GM19351 (cell line): ENCODE measurements around the gene CELSR2.

ENCODE experiments used
- ATAC-seq: cut with Tn5 transposase; IDR thresholded peaks from one replicate; pipeline ENCODE4 v1.9.1; 2021; ENCODE audit warnings: mild to moderate bottlenecking, moderate library complexity; ENCODE audit not compliant: unreplicated experiment

The CELSR2 gene

DNA sequence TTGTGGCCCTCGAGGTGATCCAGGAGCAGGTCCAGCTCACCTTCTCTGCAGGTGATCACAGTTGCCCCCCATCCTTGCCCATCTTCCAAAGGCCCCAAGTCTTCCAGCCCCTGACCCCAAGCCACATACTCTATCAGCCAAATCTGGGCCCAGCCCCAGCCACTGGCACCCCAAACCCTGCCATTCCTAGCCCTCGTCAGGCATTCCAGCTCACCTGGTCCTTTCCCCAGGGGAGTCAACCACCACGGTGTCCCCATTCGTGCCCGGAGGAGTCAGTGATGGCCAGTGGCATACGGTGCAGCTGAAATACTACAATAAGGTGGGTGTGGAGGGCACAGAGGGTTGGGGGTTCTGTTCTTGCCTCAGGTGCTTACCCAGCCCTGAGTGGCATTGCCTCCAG is 12.2 kb downstream of the CELSR2 start:
- ATAC-seq = no peak

DNA sequence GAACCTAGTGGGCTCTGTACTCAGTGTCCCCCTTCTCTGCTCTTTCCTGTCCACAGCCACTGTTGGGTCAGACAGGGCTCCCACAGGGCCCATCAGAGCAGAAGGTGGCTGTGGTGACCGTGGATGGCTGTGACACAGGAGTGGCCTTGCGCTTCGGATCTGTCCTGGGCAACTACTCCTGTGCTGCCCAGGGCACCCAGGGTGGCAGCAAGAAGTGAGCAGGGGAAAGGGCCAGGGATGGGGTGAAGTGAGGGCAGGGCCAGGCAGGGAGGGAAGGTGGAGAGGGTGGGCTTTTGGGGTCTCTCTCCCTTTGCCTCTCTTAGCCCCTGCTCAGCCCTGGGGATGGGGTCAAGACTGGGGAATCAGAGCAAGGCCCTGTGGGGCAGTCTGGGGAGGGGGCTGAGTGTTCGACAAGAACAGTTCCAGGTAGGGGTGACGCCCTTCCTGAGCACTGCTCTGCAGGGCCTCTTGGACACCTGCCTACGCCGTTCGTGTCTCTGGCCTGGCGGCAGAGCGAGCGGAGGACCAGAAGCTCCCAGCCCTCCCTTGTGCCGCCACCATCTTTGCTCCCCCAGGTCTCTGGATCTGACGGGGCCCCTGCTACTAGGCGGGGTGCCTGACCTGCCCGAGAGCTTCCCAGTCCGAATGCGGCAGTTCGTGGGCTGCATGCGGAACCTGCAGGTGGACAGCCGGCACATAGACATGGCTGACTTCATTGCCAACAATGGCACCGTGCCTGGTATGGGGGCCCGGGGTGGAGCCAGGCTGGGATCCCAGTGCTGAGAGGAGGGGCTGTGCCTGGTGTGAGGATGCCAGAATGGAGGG is 13.1 kb downstream of the CELSR2 start:
- no peak for ATAC-seq

DNA sequence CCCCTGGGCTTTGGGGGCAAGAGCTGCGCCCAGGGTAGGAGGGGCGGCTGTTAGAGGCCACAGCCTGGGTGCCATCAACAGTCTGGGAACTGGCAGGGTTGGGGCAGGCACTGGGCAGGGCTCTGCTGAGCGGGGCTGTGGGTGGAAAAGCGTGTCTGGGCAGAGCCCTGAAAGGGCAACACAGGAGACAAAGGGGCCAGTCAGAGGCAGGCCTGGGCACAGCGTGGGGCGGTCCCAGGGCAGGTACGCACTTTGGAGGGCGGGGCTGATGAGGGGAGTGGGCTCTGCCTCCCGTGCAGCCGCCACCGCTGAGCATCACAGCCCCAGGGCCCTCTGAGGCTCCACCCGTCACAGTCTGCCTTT is 13.9 kb downstream of the CELSR2 start:
- no peak for ATAC-seq

GRCh38 chr1:109263597-109264378 is 14.4 kb downstream of the CELSR2 start:
- ATAC-seq = peak; percentile 81

DNA sequence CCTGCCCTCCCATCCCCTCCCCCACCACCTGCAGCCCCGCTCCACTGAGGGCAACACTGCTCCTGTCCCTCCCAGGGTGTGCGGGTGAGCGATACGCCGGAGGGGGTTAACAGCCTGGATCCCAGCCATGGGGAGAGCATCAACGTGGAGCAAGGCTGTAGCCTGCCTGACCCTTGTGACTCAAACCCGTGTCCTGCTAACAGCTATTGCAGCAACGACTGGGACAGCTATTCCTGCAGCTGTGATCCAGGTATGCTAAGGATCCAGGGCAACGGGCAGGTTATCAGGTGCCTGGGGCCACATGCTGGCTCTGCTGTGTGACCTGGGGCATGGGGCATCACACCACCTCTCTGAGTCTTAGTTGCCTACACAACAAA is 15.0 kb downstream of the CELSR2 start:
- no peak for ATAC-seq

DNA sequence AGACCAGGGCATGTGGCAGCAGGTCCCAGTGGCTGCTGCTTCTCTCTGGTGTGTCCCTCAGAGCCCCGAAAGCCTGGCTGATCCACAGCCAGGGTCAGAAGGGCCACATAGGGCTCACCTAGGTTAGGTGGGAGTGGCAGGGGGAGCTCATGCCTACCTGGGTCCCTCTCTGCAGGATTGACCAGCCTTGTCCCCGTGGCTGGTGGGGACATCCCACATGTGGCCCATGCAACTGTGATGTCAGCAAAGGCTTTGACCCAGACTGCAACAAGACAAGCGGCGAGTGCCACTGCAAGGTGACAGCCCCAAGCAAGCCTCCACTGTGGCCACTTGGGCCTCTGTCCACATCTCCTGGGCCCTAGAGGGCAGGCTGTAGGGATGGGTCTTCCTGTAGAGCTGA is 15.7 kb downstream of the CELSR2 start:
- ATAC-seq = no peak

- no peak for ATAC-seq
Observed at GRCh38 chr1:109265741-109266330, 16.5 kb downstream of the CELSR2 start.

- ATAC-seq = no peak
Observed at GRCh38 chr1:109266965-109267364, 17.6 kb downstream of the CELSR2 start.

GRCh38 chr1:109267743-109268300 is 18.5 kb downstream of the CELSR2 start:
- ATAC-seq = no peak

GRCh38 chr1:109268431-109269211 is 19.3 kb downstream of the CELSR2 start:
- ATAC-seq = no peak

DNA sequence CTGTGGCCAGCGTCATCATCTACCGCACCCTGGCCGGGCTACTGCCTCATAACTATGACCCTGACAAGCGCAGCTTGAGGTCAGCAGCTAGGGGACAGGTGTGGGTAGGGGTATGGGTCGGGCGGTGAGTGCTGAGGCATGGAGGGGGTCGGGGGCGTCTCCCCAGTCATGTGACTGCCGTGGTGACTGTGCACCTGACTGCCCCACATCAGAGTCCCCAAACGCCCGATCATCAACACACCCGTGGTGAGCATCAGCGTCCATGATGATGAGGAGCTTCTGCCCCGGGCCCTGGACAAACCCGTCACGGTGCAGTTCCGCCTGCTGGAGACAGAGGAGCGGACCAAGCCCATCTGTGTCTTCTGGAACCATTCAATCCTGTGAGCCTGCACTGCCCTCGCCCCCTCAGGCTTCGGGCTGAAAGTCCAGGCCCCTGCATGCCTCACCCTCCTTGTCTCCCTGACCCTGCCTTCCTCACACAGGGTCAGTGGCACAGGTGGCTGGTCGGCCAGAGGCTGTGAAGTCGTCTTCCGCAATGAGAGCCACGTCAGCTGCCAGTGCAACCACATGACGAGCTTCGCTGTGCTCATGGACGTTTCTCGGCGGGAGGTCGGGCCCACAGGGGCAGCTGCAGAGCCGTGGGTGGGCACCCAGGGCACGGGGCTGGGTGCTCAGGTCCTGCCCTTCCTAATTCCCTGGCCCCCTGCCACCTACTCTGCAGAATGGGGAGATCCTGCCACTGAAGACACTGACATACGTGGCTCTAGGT is 20.1 kb downstream of the CELSR2 start:
- ATAC-seq = no peak

- ATAC-seq = no peak
Observed at GRCh38 chr1:109269981-109270622, 20.8 kb downstream of the CELSR2 start.

DNA sequence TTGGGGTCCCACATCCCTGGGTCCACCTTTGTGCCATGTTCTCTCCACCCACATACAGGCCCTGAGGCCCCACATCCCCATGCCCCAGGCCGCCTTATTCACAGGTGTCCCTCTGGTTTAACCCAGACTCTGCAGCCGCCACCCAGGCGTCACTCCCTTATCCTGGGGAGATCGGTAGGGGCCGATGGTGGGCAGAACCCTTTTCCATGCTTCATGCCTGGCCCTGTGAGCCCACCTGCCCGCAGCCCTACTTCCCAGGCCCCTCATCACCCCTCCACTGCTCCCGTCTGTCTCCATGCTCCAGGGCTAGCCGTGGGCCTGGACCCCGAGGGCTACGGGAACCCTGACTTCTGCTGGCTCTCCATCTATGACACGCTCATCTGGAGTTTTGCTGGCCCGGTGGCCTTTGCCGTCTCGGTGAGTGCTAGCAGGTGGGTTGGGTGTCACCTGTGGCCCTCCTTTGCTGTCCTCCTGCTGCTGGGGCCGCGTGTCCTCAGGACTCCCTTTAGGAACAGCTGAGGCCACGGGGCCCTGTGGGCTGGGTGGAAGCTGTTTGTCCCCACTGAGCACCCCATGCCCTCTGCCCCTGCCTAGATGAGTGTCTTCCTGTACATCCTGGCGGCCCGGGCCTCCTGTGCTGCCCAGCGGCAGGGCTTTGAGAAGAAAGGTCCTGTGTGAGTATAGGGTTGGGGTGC is 21.4 kb downstream of the CELSR2 start:
- no peak for ATAC-seq

DNA sequence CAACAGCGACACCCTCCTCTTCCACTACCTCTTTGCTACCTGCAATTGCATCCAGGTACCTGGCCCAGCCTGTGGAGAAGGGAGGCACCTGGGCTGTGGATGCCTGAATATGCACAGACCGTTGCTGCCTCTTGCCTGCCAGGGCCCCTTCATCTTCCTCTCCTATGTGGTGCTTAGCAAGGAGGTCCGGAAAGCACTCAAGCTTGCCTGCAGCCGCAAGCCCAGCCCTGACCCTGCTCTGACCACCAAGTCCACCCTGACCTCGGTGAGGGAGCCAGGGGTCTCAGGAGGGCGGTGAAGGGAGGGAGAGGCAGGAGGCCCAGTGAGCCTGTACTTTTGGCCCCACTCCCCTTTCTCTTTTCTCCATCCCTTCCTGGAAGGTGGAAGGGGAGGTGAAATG is 22.1 kb downstream of the CELSR2 start:
- ATAC-seq = no peak

DNA sequence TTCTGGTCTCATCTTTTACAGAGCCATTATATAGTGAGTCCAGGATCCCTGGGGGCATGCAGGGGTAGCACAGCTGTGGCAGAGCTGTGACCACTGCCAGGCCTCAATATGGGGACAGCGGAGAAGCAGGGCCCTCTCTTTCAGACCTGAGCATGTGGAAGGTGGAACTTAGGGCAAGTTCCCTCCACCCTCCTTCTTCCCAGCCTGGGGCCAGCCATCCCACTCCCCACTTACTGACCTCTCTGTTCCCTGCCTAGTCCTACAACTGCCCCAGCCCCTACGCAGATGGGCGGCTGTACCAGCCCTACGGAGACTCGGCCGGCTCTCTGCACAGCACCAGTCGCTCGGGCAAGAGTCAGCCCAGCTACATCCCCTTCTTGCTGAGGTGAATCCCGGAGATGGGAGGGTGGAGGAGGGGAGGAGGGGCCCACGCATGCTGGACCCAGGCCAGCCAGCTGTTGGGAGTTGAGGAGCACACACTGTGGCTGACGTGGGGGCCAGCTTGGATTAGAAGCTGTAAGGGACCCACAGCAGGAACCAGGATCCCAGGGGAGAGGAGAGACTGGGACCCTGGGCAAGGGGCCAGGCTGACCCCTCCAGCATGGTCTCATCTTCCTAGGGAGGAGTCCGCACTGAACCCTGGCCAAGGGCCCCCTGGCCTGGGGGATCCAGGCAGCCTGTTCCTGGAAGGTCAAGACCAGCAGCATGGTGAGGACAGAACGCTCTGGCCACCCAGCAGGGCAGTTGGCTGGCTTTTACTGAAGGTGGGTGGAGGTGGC is 22.9 kb downstream of the CELSR2 start:
- no peak for ATAC-seq

DNA sequence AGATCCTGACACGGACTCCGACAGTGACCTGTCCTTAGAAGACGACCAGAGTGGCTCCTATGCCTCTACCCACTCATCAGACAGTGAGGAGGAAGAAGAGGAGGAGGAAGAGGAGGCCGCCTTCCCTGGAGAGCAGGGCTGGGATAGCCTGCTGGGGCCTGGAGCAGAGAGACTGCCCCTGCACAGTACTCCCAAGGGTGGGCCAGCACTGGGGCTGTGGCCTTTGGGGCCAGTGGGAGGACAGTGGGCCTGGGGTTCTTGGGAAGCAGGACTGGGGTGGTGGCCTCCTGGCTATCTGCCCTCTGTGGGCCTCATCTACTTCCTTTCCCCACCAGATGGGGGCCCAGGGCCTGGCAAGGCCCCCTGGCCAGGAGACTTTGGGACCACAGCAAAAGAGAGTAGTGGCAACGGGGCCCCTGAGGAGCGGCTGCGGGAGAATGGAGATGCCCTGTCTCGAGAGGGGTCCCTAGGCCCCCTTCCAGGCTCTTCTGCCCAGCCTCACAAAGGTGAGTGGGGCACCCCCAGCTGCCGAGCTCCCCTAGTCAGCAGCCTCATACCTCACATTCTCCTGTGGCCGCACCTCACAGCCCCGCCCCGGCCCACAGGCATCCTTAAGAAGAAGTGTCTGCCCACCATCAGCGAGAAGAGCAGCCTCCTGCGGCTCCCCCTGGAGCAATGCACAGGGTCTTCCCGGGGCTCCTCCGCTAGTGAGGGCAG is 23.6 kb downstream of the CELSR2 start:
- ATAC-seq = no peak

DNA sequence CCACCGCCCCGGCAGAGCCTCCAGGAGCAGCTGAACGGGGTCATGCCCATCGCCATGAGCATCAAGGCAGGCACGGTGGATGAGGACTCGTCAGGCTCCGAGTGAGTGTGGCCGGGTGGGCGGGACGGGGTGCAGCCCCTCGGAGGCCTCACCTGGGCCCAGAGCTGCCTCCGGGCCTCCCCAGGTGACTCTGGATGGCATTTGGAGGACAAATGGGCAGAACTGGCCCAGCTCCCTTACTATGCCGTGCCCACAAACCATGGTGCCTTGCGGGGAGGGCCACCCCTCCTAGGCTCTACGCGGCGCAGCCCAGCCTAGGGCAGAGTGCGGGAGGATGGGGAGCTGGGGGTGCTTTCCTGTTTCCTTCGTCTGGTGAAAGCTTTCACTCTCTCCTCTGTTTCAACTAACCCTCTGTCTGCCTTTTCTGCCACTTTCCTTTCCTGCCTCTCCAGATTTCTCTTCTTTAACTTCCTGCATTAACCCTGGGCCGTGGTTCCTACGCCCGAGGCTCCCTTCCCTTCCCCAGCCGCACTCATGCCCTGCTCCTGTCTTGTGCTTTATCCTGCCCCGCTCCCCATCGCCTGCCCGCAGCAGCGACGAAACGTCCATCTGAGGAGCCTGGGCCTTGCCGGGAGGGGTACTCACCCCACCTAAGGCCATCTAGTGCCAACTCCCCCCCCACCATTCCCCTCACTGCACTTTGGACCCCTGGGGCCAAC is 24.4 kb downstream of the CELSR2 start:
- no peak for ATAC-seq
